Measurements from ENCODE around the gene TNPO2. TPM values are rescaled to one million over a fixed set of nuclear protein-coding genes. Genes with fewer than 3 reads are reported as not detected.

Gene TNPO2
- total and polyA plus RNA-seq, 2 of the 13 experiments (the other 11 are each of a cell fraction or from before 2014, with no cell fraction given), result 31.7 to 61.0 TPM

DNA sequence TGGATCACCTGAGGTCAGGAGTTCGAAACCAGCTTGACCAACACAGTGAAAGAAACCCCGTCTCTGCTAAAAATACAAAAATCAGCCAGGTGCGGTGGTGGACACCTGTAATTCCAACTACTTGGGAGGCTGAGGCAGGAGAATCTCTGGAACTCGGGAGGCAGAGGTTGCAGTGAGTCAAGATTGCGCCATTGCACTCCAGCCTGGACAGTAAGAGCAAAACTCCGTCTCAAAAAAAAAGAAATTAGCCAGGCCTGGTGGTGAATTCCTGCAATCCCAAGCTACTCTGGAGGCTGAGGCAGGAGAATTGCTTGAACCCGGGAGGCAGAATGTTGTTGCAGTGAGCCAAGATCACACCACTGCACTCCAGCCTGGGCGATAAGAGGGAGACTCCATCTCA is 15.1 kb downstream of the TNPO2 start (continued):
- TF ChIP-seq, protein P1, sequence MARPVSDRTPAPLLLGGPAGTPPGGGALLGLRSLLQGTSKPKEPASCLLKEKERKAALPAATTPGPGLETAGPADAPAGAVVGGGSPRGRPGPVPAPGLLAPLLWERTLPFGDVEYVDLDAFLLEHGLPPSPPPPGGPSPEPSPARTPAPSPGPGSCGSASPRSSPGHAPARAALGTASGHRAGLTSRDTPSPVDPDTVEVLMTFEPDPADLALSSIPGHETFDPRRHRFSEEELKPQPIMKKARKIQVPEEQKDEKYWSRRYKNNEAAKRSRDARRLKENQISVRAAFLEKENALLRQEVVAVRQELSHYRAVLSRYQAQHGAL (CRISPR knock-in tag; IDR thresholded peaks at IDR 0.05; ENCODE audit: not compliant biosample characterization), result no peak
- no peak for TF ChIP-seq ZNF580 (CRISPR knock-in tag; IDR thresholded peaks at IDR 0.05; ENCODE audit: borderline replicate concordance, low read depth)
- TF ChIP-seq MIER2 (CRISPR knock-in tag; IDR thresholded peaks at IDR 0.05), result no peak
- no peak for TF ChIP-seq GABPA (IDR thresholded peaks at IDR 0.05; ENCODE audit: low read depth, low read length)
- TF ChIP-seq GABPA (CRISPR knock-in tag; IDR thresholded peaks at IDR 0.05; ENCODE audit: low read depth), result no peak
- no peak for TF ChIP-seq ZNF160 (CRISPR knock-in tag; IDR thresholded peaks at IDR 0.05)
- no peak for TF ChIP-seq ASH2L (IDR thresholded peaks at IDR 0.05; ENCODE audit: insufficient read length, low read depth, low read length)
- TF ChIP-seq U2AF2 (IDR thresholded peaks at IDR 0.05; ENCODE audit: low read depth, low read length), result no peak

DNA sequence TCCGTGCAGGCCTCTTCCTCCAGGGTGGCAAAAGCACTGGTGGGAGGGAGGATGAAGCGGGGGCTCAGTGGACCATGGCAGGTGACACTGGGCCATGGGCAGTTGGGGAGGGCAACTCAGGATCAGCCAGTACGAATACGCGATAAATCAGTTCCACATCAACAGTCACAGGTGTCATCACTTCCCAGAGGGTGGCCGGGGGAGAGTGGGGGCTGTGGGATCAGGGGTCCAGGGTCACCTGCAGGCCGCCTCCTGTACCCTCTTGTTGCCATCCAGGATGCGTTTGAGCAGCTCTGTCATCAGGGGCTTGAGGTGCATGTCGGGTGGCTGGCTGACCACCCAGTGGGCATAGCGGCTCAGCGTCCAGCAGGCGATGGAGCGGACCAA is 17.4 kb downstream of the TNPO2 start:
- H3K4me1 ChIP-seq (ENCODE audit: insufficient read depth, low read length), result no peaks in the 10 kb centered on the region
- POLR2A ChIA-PET, result no interaction called here
- H3K4me2 ChIP-seq (ENCODE audit: low read depth, low read length), result no peak overlapping the region
- DNase-seq (ENCODE audit: low spot score) (no peak), ATAC-seq (no peak), FAIRE-seq (no peak)
- no peaks in the 10 kb centered on the region for H3K27me3 ChIP-seq (ENCODE audit: control insufficient read depth in 1 of 2, insufficient read depth in 2 of 2, low read length in 2 of 2)
- no peak overlapping the region for H2AFZ ChIP-seq (ENCODE audit: low read length)
- no peaks in the 10 kb centered on the region for H4K20me1 ChIP-seq (ENCODE audit: insufficient read depth, low read length)
- intact Hi-C loops (cut with micrococcal nuclease; ENCODE audit: unreplicated experiment), result no loop called here
- no peaks in the 10 kb centered on the region for H3K9me3 ChIP-seq (ENCODE audit: low read length)
- in situ Hi-C loops (cut with HindIII; ENCODE audit: extremely low pct_ligation_motif_present, low pct_unique_long_range_greater_than_20kb), result no loop called here
- no TSS peak for BruUV-seq (replicated peaks)
- H3K79me2 ChIP-seq (ENCODE audit: insufficient read depth, low read length), result no peaks in the 10 kb centered on the region
- H3K36me3 ChIP-seq (replicated peaks in 1 of 2; ENCODE audit: control insufficient read depth in 1 of 2, insufficient read depth in 2 of 2, low read length in 2 of 2), result peaks cover 44 to 79% of the 10 kb centered on the region in 2 experiments
- no peak overlapping the region for H3K27ac ChIP-seq (ENCODE audit: extremely low read length, insufficient read depth, low read length)
- H3K9ac ChIP-seq (ENCODE audit: insufficient read depth, low read depth, low read length), result no peak overlapping the region
- H3K4me3 ChIP-seq (replicated peaks in 1 of 3; ENCODE audit: insufficient read depth in 1 of 3, low read depth in 2 of 3, low read length in 3 of 3), result no peak overlapping the region
- CTCF ChIA-PET (ENCODE audit: low intra/inter-chr PET ratio, low total read pairs), result no interaction called here
- WGBS (ENCODE audit: low lambda C conversion rate), result 100% methylated on average over 6 of the region's 13 CpGs
- TF ChIP-seq NR2F1 (CRISPR knock-in tag; IDR thresholded peaks at IDR 0.05) (no peak), ZNF589 (CRISPR knock-in tag; conservative IDR thresholded peaks at IDR 0.05) (no peak), ZNF605 (CRISPR knock-in tag; IDR thresholded peaks at IDR 0.05) (no peak), ZNF281 (CRISPR knock-in tag; IDR thresholded peaks at IDR 0.05; ENCODE audit: borderline replicate concordance) (no peak), MIXL1 (CRISPR knock-in tag; IDR thresholded peaks at IDR 0.05) (no peak)
- TF ChIP-seq, protein P2, sequence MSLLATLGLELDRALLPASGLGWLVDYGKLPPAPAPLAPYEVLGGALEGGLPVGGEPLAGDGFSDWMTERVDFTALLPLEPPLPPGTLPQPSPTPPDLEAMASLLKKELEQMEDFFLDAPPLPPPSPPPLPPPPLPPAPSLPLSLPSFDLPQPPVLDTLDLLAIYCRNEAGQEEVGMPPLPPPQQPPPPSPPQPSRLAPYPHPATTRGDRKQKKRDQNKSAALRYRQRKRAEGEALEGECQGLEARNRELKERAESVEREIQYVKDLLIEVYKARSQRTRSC (CRISPR knock-in tag; IDR thresholded peaks at IDR 0.05; ENCODE audit: low read depth), result no peak
